Ovary (tissue), 9 donors: ENCODE measurements around the gene CRACDL. TPM values are rescaled to one million over a fixed set of nuclear protein-coding genes. Genes with fewer than 3 reads are reported as not detected.

ENCODE experiments used
- DNase-seq, 5 donors: peaks; one replicate each; pipeline ENCODE4 v3.0.0-alpha.2; 2019 to 2020
- H3K27ac ChIP-seq, 2 donors: fragments of 200-600 bp; one replicate each; pipeline versions ENCODE4 v1.5.1 to v1.8.0; 2019 to 2022
- H3K27me3 ChIP-seq: fragments of 200-600 bp; one replicate; pipeline ENCODE4 v1.8.0; 2022
- H3K36me3 ChIP-seq: fragments of 200-600 bp; sonication (generic); one replicate; pipeline ENCODE4 v1.5.1; 2019
- H3K4me1 ChIP-seq: one replicate; pipeline ENCODE4 v1.8.1; 2013; ENCODE audit warnings: mild to moderate bottlenecking, moderate library complexity; ENCODE audit not compliant: insufficient read depth
- H3K4me3 ChIP-seq: fragments of 200-600 bp; sonication (generic); one replicate; pipeline ENCODE4 v1.5.1; 2017
- H3K9me3 ChIP-seq, 2 donors: fragments of 200-600 bp in 1 of 2; sonication (generic) in 1 of 2; one replicate each; pipeline versions ENCODE4 v1.5.1 to v1.8.1; 2013 to 2019; ENCODE audit warnings: mild to moderate bottlenecking in 1 of 2, moderate library complexity in 1 of 2
- EP300 ChIP-seq: sonication (generic); formaldehyde crosslinking; IDR thresholded peaks from one replicate; pipeline ENCODE4 v1.6.1; 2017; ENCODE audit warnings: antibody characterized with exemption
- POLR2A ChIP-seq: fragments of 450-650 bp; IDR thresholded peaks from one replicate; pipeline ENCODE4 v1.6.1; 2017; ENCODE audit warnings: antibody characterized with exemption, mild to moderate bottlenecking, moderate library complexity
- WGBS, 3 donors: extraction: QIAGEN DNeasy Blood & Tissue Kit in 1 of 3; methylation state at CpG; one replicate each; pipeline versions ENCODE4 v1.1.5 to v1.1.7; 2013 to 2017; 5-methylcytosine and 5-hydroxymethylcytosine counted together
- intact Hi-C, 4 donors: fragments of 100-400 bp; cut with DNase I; formaldehyde crosslinking; loops; one replicate each; pipeline versions ENCODE4 v1.11.0 to v1.15.1; 2022 to 2023
- polyA plus RNA-seq, 2 donors: library from polyadenylated mRNA; stranded (reverse); fragments of 200-250 nt in 1 of 2; fragments of 350-450 nt in 1 of 2; fragmentation: Illumina TruSeq in 1 of 2; extraction: RNeasy Lipid Tissue Mini Kit (QIAGEN cat#74804) in 1 of 2; gene quantifications; one replicate each; pipeline ENCODE4 v1.2.3, GENCODE V29; 2013 to 2014
- total RNA-seq, 7 donors: library from RNA; depleted of rRNA in 2 of 7; stranded (reverse); fragments of >200 nt in 2 of 7; fragmentation: NEBNext Ultra II Directional in 3 of 7; extraction: Animal tissue kit (Norgen Biotek cat#: 25700) in 3 of 7; gene quantifications; one replicate each; pipeline versions ENCODE4 v1.1.0 to v1.2.4, GENCODE V29; 2016 to 2023
- TF ChIP-seq, protein P1 (sequence below), 3 donors: fragments of 450-650 bp in 2 of 3; fragments of 200-600 bp in 1 of 3; IDR thresholded peaks; one replicate each; pipeline versions ENCODE4 v1.5.1 to v1.8.0; 2016 to 2022; ENCODE audit warnings: antibody characterized with exemption in 3 of 3, mild to moderate bottlenecking in 1 of 3
- donor health status: DM: no; HTN: no; CAD: no; lungs with moderate emphysema.
- donor health status: DM: no; HTN: no; CAD: no.
- donor health status: Bipolar disorder and iron deficiency.
- donor health status: DM: yes; HTN: yes; CAD: no.
- donor health status: DM: no; HTN: no; CAD: no.
- donor health status: DM: yes; HTN: yes; CAD: no.

The CRACDL gene
- total and polyA plus RNA-seq, 9 donors, result 1.2 to 22.4 (median 2.7) TPM

DNA sequence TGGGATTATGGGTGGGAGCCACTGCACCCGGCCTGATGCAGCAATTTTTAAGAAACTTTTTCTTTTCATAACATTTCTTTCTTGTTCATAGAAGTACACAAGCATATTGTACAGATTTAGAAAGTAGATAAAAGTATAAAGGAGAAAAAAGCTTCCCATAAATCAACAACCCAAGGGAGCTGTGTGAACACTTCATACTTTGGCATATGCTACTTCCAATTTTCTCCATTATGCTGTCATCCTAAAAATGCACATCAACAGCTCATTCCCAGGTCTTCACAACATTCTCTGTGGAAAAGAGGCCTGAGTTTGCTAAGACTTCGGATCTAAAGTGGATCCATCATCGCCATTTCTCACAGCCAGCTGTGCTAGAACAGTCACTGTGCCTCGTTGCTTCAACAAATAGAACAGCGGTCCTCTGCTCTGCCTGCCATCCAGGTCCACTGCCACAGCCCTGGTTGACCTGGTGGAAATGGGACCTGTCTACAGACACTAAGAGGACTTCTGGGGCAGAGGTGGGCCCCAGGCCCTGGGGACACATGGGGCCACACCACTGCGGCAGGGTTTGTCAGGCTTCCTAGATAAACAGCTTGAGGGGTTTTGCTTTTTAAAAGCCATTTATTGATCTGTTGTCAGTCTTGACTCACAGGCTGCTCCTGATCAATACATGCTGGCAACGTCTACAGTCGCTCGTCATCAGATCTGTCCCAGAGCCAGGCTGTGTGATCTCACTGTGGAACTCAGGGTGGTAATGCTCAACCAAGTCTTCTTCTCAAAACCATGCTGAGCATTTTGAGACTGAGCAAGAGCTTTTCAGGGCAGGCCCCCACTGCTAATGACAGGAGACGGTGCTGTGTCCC lies 132.4 kb downstream of the CRACDL start:
- intact Hi-C loops, result no loop called here
- TF ChIP-seq, protein P1, sequence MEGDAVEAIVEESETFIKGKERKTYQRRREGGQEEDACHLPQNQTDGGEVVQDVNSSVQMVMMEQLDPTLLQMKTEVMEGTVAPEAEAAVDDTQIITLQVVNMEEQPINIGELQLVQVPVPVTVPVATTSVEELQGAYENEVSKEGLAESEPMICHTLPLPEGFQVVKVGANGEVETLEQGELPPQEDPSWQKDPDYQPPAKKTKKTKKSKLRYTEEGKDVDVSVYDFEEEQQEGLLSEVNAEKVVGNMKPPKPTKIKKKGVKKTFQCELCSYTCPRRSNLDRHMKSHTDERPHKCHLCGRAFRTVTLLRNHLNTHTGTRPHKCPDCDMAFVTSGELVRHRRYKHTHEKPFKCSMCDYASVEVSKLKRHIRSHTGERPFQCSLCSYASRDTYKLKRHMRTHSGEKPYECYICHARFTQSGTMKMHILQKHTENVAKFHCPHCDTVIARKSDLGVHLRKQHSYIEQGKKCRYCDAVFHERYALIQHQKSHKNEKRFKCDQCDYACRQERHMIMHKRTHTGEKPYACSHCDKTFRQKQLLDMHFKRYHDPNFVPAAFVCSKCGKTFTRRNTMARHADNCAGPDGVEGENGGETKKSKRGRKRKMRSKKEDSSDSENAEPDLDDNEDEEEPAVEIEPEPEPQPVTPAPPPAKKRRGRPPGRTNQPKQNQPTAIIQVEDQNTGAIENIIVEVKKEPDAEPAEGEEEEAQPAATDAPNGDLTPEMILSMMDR (IDR thresholded peaks at IDR 0.05), result no peak
- H3K36me3 ChIP-seq, result no peaks in the 10 kb centered on the region
- WGBS, 3 donors, result 88 to 95% (median 93%) methylated on average over 10 of the region's 10 CpGs
- H3K4me1 ChIP-seq, result no peaks in the 10 kb centered on the region
- DNase-seq, result no peak
- H3K9me3 ChIP-seq, result no peaks in the 10 kb centered on the region
- H3K27ac ChIP-seq, result no peak overlapping the region
- no peaks in the 10 kb centered on the region for H3K27me3 ChIP-seq
- H3K4me3 ChIP-seq, result no peak overlapping the region

DNA sequence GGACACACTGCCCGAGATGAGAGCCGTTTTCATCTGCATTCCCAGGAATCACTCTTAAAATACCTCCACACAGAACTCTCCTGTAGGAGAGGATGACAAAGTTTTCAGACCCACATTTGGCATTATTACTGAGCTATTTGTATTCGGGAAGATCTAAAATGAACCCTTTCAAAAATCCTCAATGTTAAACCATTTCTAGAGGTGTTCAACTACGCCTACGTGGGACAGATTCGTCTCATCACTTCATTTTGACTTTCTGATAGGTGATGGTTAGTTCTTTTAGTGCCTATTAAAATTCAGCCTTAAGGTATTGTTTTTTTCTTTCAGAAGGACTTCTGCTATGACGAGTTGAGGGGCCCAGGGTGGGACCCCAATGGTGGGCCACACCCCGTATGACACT lies 133.7 kb downstream of the CRACDL start:
- no peaks in the 10 kb centered on the region for H3K9me3 ChIP-seq
- H3K27ac ChIP-seq, result no peak overlapping the region
- TF ChIP-seq EP300 (no peak), POLR2A (no peak)
- TF ChIP-seq, protein P1 (IDR thresholded peaks at IDR 0.05), result no peak
- no peaks in the 10 kb centered on the region for H3K27me3 ChIP-seq
- no peak overlapping the region for H3K4me3 ChIP-seq
- no peaks in the 10 kb centered on the region for H3K4me1 ChIP-seq
- 89 to 90% (median 90%) methylated on average over 8 of the region's 8 CpGs for WGBS, 3 donors
- no peaks in the 10 kb centered on the region for H3K36me3 ChIP-seq
- intact Hi-C loops, result no loop called here
- DNase-seq, result no peak

DNA sequence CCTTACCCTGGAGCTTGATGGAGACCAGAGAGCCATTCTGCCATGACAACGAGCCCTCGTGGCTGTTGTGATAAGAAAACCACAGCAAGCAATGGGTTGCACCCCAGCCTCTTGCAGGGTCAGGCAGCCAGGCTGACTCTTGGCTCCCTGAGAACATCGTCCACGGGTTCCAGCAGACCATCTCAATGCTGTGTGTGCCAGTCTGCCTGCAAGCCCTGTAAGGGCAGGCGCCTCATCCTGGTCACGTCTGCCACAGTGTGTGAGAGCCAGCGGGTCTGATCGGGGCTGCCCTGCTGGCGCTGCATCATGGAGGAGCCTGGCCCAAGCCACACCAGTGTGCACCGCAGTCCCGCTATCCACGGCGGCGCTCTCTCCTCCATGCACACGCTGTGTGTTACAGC lies 134.1 kb downstream of the CRACDL start:
- TF ChIP-seq, protein P1 (IDR thresholded peaks at IDR 0.05), result no peak
- TF ChIP-seq POLR2A (no peak), EP300 (no peak)
- WGBS, 3 donors, result 89 to 91% (median 89%) methylated on average over 13 to 15 of the region's 15 CpGs
- intact Hi-C loops, result no loop called here
- Histone ChIP-seq H3K4me3 (no peak overlapping the region), H3K27me3 (no peaks in the 10 kb centered on the region), H3K27ac (no peak overlapping the region), H3K9me3 (no peaks in the 10 kb centered on the region), H3K36me3 (no peaks in the 10 kb centered on the region), H3K4me1 (no peaks in the 10 kb centered on the region)
- no peak for DNase-seq

DNA sequence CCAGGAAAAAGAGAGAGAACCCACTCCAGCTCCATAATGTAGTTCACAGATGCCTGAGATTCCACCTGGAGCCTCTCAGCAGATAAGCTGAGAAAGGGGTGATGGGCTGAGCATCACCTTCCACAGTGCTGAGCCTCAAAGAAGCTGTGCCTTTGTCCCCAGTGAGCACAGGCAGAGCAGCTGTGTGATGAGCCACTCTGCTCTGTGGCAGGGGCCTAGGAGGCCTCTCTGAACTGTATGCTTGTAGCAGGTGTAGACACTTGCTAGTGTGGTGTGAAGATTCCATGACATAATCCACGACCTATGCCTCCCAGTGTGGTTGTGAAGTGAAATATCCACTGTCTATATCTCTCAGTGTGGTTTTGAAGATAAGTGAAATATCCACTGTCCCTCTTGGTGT lies 134.7 kb downstream of the CRACDL start:
- Histone ChIP-seq H3K4me1 (no peaks in the 10 kb centered on the region), H3K4me3 (no peak overlapping the region), H3K27ac (no peak overlapping the region), H3K9me3 (no peaks in the 10 kb centered on the region), H3K27me3 (no peaks in the 10 kb centered on the region), H3K36me3 (no peaks in the 10 kb centered on the region)
- no peak for DNase-seq
- intact Hi-C loops, result no loop called here
- TF ChIP-seq, protein P1 (IDR thresholded peaks at IDR 0.05), result no peak
- TF ChIP-seq EP300, result no peak
- TF ChIP-seq POLR2A, result no peak
- WGBS, 3 donors, result 80 to 100% (median 92%) methylated on average over 1 of the region's 1 CpG
